Heart right ventricle (tissue), 16 donors: ENCODE measurements around the gene NUDT9. TPM values are rescaled to one million over a fixed set of nuclear protein-coding genes. Genes with fewer than 3 reads are reported as not detected.
"Not testable (repeated sequence)": the region's sequence is repeated elsewhere in the genome, so short reads cannot be mapped to it uniquely, and the experiment has no call there.

Experiments used
- ATAC-seq, 8 donors: fragments of 200-7000 bp; cut with Tn5 transposase; one replicate each; pipeline ENCODE4 v1.9.1; 2020; ENCODE audit warnings: mild to moderate bottlenecking in 8 of 8, moderate library complexity in 8 of 8, moderate number of reproducible peaks in 1 of 8
- DNase-seq, 2 donors: peaks; one replicate each; pipeline ENCODE4 v3.0.0-alpha.2; 2020
- H3K27ac ChIP-seq, 10 donors: fragments of 200-600 bp; sonication (generic) in 2 of 10; one replicate each; pipeline versions ENCODE4 v1.5.0 to v1.8.0; 2020 to 2022; ENCODE audit warnings: mild to moderate bottlenecking in 3 of 10
- H3K27me3 ChIP-seq, 7 donors: fragments of 200-600 bp; one replicate each; pipeline ENCODE4 v1.8.0; 2021 to 2022; ENCODE audit warnings: mild to moderate bottlenecking in 2 of 7
- H3K36me3 ChIP-seq, 9 donors: fragments of 200-600 bp; sonication (generic) in 1 of 9; one replicate each; pipeline versions ENCODE4 v1.5.0 to v1.8.0; 2020 to 2022; ENCODE audit warnings: mild to moderate bottlenecking in 2 of 9
- H3K4me1 ChIP-seq, 9 donors: fragments of 200-600 bp; sonication (generic) in 1 of 9; one replicate each; pipeline versions ENCODE4 v1.5.0 to v1.8.0; 2020 to 2022; ENCODE audit warnings: mild to moderate bottlenecking in 4 of 9
- H3K4me3 ChIP-seq, 10 donors: fragments of 200-600 bp; sonication (generic) in 2 of 10; one replicate each; pipeline versions ENCODE4 v1.5.0 to v1.8.0; 2020 to 2022; ENCODE audit warnings: mild to moderate bottlenecking in 7 of 10, moderate library complexity in 2 of 10
- H3K9me3 ChIP-seq, 11 donors: fragments of 200-600 bp in 10 of 11; sonication (generic) in 2 of 11; one replicate each; pipeline versions ENCODE4 v1.5.0 to v1.8.0; 2013 to 2022; ENCODE audit warnings: mild to moderate bottlenecking in 2 of 11, control low read depth in 1 of 11, moderate library complexity in 1 of 11
- CTCF ChIP-seq, 9 donors: fragments of 200-600 bp; sonication (generic) in 2 of 9; IDR thresholded peaks; one replicate each; pipeline versions ENCODE4 v1.5.0 to v1.8.0; 2021 to 2022; ENCODE audit warnings: antibody characterized with exemption in 9 of 9, mild to moderate bottlenecking in 5 of 9, moderate library complexity in 1 of 9
- WGBS, 2 donors: extraction: QIAGEN DNeasy Blood & Tissue Kit; methylation state at CpG; one replicate each; pipeline ENCODE4 v1.1.7; 2013; ENCODE audit warnings: inconsistent platforms in 1 of 2; 5-methylcytosine and 5-hydroxymethylcytosine counted together
- intact Hi-C, 10 donors: fragments of 100-400 bp; cut with DNase I; formaldehyde crosslinking; loops; one replicate each; pipeline versions ENCODE4 v1.11.1 to v1.14.2; 2022
- polyA plus RNA-seq, 2 donors: library from polyadenylated mRNA; stranded (reverse); fragments of 200-250 nt; gene quantifications; one replicate each; pipeline ENCODE4 v1.2.3, GENCODE V29; 2013
- total RNA-seq, 10 donors: library from RNA; stranded (reverse); fragmentation: NEBNext Ultra II Directional in 3 of 10; extraction: Animal tissue kit (Norgen Biotek cat#: 25700) in 3 of 10; gene quantifications; one replicate each; pipeline versions ENCODE4 v1.2.1 to v1.2.4, GENCODE V29; 2021 to 2023
- donor health status: Arrhythmogenic right ventricular cardiomyopathy.
- donor health status: ischemic (EF 13 %, LVEDD 7.1; RV severe dilation, severe dysfunction).
- donor health status: healthy with polysubstance abuse.
- donor health status: DM: no; HTN: yes; CAD: no.
- donor health status: DM: no; HTN: no; CAD: no.
- donor health status: ischemic (EF 25% LVEDD 6.9; RV normal size, moderate dysfunction).
- donor health status: ischemic (EF 25% LVEDD 5.7; RV mildly dilated, moderate dysfunction).
- donor health status: healthy.
- donor health status: DM: yes; HTN: yes; CAD: no.
- donor health status: Ischemic cardiomyopathy.
- donor health status: ischemic (EF 35%, LVEDD 5.7; RV mildly dilated, moderate dysfunction).
- donor health status: nonischemic (EF 11% LVEDD 7.7; RV severe dilation, severe dysfunction).
- donor health status: DM: yes; HTN: yes; CAD: no.
- donor health status: PGD.
- donor health status: ischemic (EF 29% LVEDD 5.4; RV normal size, mild dysfunction).
- donor health status: nonischemic (EF 23%, LVEDD 6.1; RV moderate dilation, normal function).

Gene NUDT9
- total and polyA plus RNA-seq, 12 donors: 24.1 to 56.0 (median 29.2) TPM

GRCh38 chr4:87399148-87399547 lies 23.2 kb upstream of the NUDT9 start:
- 83% methylated on average over 3 of the region's 3 CpGs for WGBS, 2 donors

GRCh38 chr4:87399954-87400353 lies 22.4 kb upstream of the NUDT9 start:
- H3K4me1 ChIP-seq: no peaks in the 10 kb centered on the region
- no peaks in the 10 kb centered on the region for H3K36me3 ChIP-seq
- no peak for ATAC-seq
- intact Hi-C loops: no loop called here
- no peaks in the 10 kb centered on the region for H3K9me3 ChIP-seq
- TF ChIP-seq CTCF (IDR thresholded peaks at IDR 0.05): no peak
- H3K4me3 ChIP-seq: no peak overlapping the region
- H3K27me3 ChIP-seq: no peaks in the 10 kb centered on the region
- no peak for DNase-seq
- no peak overlapping the region for H3K27ac ChIP-seq
- WGBS, 2 donors: 70 to 79% methylated on average over 1 of the region's 1 CpG

More at GRCh38 chr4:87399148-87399547, 23.2 kb upstream of the NUDT9 start:
- Histone ChIP-seq H3K9me3 (no peaks in the 10 kb centered on the region), H3K27ac (no peak overlapping the region), H3K4me3 (no peak overlapping the region), H3K36me3 (no peaks in the 10 kb centered on the region), H3K4me1 (no peaks in the 10 kb centered on the region), H3K27me3 (no peaks in the 10 kb centered on the region)
- no peak for TF ChIP-seq CTCF (IDR thresholded peaks at IDR 0.05)
- peak in 4 of 8 donors; percentile 52 to 70 (median 57) for ATAC-seq
- intact Hi-C loops: no loop called here
- DNase-seq: peak in 1 of 2 donors; percentile 25

- WGBS, 2 donors: 59 to 77% methylated on average over 1 of the region's 1 CpG
- ATAC-seq: not testable (repeated sequence)
Observed at GRCh38 chr4:87403732-87404131, 18.6 kb upstream of the NUDT9 start.

GRCh38 chr4:87405211-87405820 lies 17.1 kb upstream of the NUDT9 start:
- intact Hi-C loops: no loop called here
- Histone ChIP-seq H3K4me1 (peaks cover 0 to 17% (median 0%) of the 10 kb centered on the region in 9 donors), H3K27ac (no peak overlapping the region), H3K36me3 (no peaks in the 10 kb centered on the region), H3K27me3 (peaks cover 0 to 18% (median 0%) of the 10 kb centered on the region in 7 donors), H3K4me3 (no peak overlapping the region), H3K9me3 (no peaks in the 10 kb centered on the region)
- no peak for DNase-seq
- no peak for TF ChIP-seq CTCF (IDR thresholded peaks at IDR 0.05)
- 77 to 79% methylated on average over 5 of the region's 5 CpGs for whole genome bisulfite sequencing, 2 donors
- ATAC-seq: no peak

More at GRCh38 chr4:87403732-87404131, 18.6 kb upstream of the NUDT9 start:
- intact Hi-C loops, H3K9me3 ChIP-seq, H3K4me3 ChIP-seq, H3K36me3 ChIP-seq, DNase-seq, H3K27ac ChIP-seq: not testable (repeated sequence)
- peaks cover 0 to 13% (median 0%) of the 10 kb centered on the region in 7 donors for H3K27me3 ChIP-seq
- H3K4me1 ChIP-seq: peaks cover 0 to 17% (median 0%) of the 10 kb centered on the region in 9 donors

- DNase-seq (no peak), ATAC-seq (no peak)
- intact Hi-C loops: no loop called here
- TF ChIP-seq CTCF (IDR thresholded peaks at IDR 0.05): no peak
- 53 to 57% methylated on average over 6 of the region's 6 CpGs for whole genome bisulfite sequencing, 2 donors
- peaks cover 0 to 18% (median 0%) of the 10 kb centered on the region in 7 donors for H3K27me3 ChIP-seq
- no peaks in the 10 kb centered on the region for H3K9me3 ChIP-seq
- H3K4me1 ChIP-seq: peaks cover 0 to 17% (median 0%) of the 10 kb centered on the region in 9 donors
- no peak overlapping the region for H3K4me3 ChIP-seq
- no peaks in the 10 kb centered on the region for H3K36me3 ChIP-seq
- H3K27ac ChIP-seq: no peak overlapping the region
Observed at GRCh38 chr4:87406462-87406861, 15.9 kb upstream of the NUDT9 start.

- DNase-seq, H3K4me3 ChIP-seq, H3K36me3 ChIP-seq, ATAC-seq, intact Hi-C loops, H3K27ac ChIP-seq, H3K9me3 ChIP-seq: not testable (repeated sequence)
- Histone ChIP-seq H3K4me1 (peaks cover 0 to 17% (median 0%) of the 10 kb centered on the region in 9 donors), H3K27me3 (peaks cover 0 to 18% (median 0%) of the 10 kb centered on the region in 7 donors)
- WGBS, 2 donors: 82 to 85% methylated on average over 4 of the region's 4 CpGs
Observed at GRCh38 chr4:87406902-87407301, 15.5 kb upstream of the NUDT9 start.
